Breast epithelium (tissue), 4 donors: Measurements from ENCODE around the gene CNNM2. TPM values are rescaled to one million over a fixed set of nuclear protein-coding genes. Genes with fewer than 3 reads are reported as not detected.
A peak's percentile ranks its signal among the peaks of the same experiment; 100 is the strongest.

Experiments
- DNase-seq, 2 donors: peaks; one replicate each; pipeline ENCODE4 v3.0.0-alpha.2; 2019; ENCODE audit warnings: low spot score in 2 of 2
- H3K27ac ChIP-seq, 2 donors: fragments of 200-600 bp; sonication (generic) in 1 of 2; one replicate each; pipeline ENCODE4 v1.5.1; 2016 to 2019; ENCODE audit warnings: mild to moderate bottlenecking in 1 of 2
- H3K27me3 ChIP-seq, 2 donors: fragments of 200-600 bp; sonication (generic) in 1 of 2; one replicate each; pipeline versions ENCODE4 v1.5.1 to v1.6.0; 2017 to 2019; ENCODE audit warnings: control low read depth in 1 of 2, mild to moderate bottlenecking in 1 of 2
- H3K36me3 ChIP-seq: fragments of 200-600 bp; one replicate; pipeline ENCODE4 v1.5.1; 2019
- H3K4me1 ChIP-seq, 2 donors: fragments of 200-600 bp; sonication (generic); one replicate each; pipeline ENCODE4 v1.5.1; 2016 to 2019; ENCODE audit warnings: control low read depth in 1 of 2
- H3K4me3 ChIP-seq, 3 donors: fragments of 200-600 bp; sonication (generic); 1 replicate in 2 of 3; 2 replicates in 1 of 3; pipeline ENCODE4 v1.5.1; 2016 to 2019; ENCODE audit warnings: mild to moderate bottlenecking in 3 of 3, moderate library complexity in 2 of 3
- H3K9me3 ChIP-seq, 2 donors: fragments of 200-600 bp; sonication (generic) in 1 of 2; one replicate each; pipeline ENCODE4 v1.5.1; 2016 to 2019; ENCODE audit warnings: control low read depth in 1 of 2
- POLR2A ChIP-seq: fragments of 450-650 bp; IDR thresholded peaks from one replicate; pipeline ENCODE4 v1.6.1; 2016; ENCODE audit warnings: antibody characterized with exemption, mild to moderate bottlenecking, moderate library complexity
- POLR2AphosphoS5 ChIP-seq, 3 donors: sonication (generic); formaldehyde crosslinking; IDR thresholded peaks; one replicate each; pipeline ENCODE4 v1.6.1; 2017; ENCODE audit warnings: antibody characterized with exemption in 3 of 3
- intact Hi-C: fragments of 100-400 bp; cut with DNase I; formaldehyde crosslinking; loops from one replicate; pipeline ENCODE4 v1.15.1; 2023; ENCODE audit warnings: low total_unique reads
- total RNA-seq, 3 donors: library from RNA; depleted of rRNA; stranded (reverse); fragments of >200 nt; gene quantifications; one replicate each; pipeline ENCODE4 v1.1.0, GENCODE V29; 2016
- TF ChIP-seq, protein P1 (sequence below), 3 donors: fragments of 450-650 bp; IDR thresholded peaks; one replicate each; pipeline ENCODE4 v1.5.1; 2016 to 2017; ENCODE audit warnings: antibody characterized with exemption in 3 of 3, mild to moderate bottlenecking in 3 of 3, moderate library complexity in 3 of 3

The CNNM2 gene
- total RNA-seq, 3 donors from 2014 or later: 6.4 to 7.2 (median 6.7) TPM

DNA sequence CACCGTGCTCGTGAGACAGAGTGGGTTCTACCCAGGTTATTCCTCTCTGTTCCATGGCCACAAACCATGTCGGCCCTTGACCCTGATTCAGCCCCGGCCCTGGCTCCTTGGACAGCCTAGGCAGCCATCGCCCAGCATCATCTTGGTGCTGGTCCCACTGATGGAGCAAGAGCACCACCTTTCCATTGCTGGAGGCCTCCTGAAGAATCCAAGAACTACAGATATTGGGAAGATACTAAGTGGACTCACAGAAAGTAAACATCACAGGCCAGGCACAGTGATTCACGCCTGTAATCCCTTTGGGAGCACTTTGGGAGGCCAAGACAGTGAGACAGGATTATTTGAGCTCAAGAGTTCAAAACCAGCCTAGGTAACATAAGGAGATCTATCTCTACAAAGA lies 149.9 kb downstream of the CNNM2 start:
- H3K27ac ChIP-seq: no peak overlapping the region

DNA sequence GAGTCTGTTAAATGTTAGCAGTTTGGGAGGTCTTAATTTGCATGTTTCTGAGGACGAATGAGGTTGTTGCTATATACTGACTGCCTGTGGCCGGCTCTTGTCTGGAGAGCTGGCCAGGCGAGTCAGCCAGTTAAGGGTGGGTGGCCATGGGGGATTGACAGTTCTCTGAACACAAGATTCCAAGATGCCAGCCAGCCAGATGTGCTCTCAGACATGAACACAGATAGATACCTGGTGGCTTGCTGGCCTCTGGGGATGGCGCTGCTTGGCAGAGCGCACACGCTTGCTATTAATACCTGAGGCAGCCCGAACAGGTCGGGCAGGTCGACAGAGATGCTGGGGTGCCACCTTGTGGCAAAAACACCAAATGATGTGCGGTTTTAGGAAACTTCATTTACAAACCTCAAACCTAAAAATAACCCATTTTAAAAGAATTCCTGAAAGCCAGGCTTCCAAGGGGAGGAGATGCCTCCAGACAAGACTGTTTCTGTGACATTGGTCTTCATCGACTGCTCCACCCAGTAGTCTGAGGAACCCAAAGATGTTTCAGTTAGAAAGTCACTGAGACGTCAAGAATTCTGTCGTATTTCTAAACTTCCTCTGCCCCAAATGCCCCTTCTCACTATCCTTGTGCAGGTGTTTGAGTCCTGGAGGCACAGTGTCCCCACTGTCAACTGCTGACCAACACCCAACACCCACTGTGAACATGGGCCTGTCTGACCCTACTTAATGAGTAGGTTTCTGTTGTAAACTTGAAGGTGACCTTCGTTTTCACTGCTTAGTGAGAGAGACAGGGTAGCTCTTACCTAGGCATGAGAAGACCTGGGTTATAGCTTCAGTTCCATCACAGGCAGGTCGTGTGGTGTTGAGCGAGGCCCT lies 151.6 kb downstream of the CNNM2 start:
- DNase-seq: peak; percentile 62 to 75
- no peak overlapping the region for H3K27ac ChIP-seq
- intact Hi-C loops: loop anchor here (10.0 kb wide), 1 partner anchor 145 kb away; no protein-coding TSS in a partner anchor
- no peaks in the 10 kb centered on the region for H3K36me3 ChIP-seq
- no peaks in the 10 kb centered on the region for H3K9me3 ChIP-seq
- TF ChIP-seq POLR2A (no peak), POLR2AphosphoS5 (IDR thresholded peaks at IDR 0.05) (no peak)
- TF ChIP-seq, protein P1, sequence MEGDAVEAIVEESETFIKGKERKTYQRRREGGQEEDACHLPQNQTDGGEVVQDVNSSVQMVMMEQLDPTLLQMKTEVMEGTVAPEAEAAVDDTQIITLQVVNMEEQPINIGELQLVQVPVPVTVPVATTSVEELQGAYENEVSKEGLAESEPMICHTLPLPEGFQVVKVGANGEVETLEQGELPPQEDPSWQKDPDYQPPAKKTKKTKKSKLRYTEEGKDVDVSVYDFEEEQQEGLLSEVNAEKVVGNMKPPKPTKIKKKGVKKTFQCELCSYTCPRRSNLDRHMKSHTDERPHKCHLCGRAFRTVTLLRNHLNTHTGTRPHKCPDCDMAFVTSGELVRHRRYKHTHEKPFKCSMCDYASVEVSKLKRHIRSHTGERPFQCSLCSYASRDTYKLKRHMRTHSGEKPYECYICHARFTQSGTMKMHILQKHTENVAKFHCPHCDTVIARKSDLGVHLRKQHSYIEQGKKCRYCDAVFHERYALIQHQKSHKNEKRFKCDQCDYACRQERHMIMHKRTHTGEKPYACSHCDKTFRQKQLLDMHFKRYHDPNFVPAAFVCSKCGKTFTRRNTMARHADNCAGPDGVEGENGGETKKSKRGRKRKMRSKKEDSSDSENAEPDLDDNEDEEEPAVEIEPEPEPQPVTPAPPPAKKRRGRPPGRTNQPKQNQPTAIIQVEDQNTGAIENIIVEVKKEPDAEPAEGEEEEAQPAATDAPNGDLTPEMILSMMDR (IDR thresholded peaks at IDR 0.05): peak; percentile 51 to 76 (median 73)
- no peaks in the 10 kb centered on the region for H3K4me1 ChIP-seq
- no peaks in the 10 kb centered on the region for H3K27me3 ChIP-seq
- no peak overlapping the region for H3K4me3 ChIP-seq

More for the DNA sequence above, 149.9 kb downstream of the CNNM2 start:
- Histone ChIP-seq H3K27me3 (no peaks in the 10 kb centered on the region), H3K4me3 (no peak overlapping the region), H3K4me1 (no peaks in the 10 kb centered on the region), H3K9me3 (no peaks in the 10 kb centered on the region), H3K36me3 (no peaks in the 10 kb centered on the region)
- intact Hi-C loops: no loop called here
- TF ChIP-seq, protein P1 (IDR thresholded peaks at IDR 0.05): no peak
- TF ChIP-seq POLR2AphosphoS5 (IDR thresholded peaks at IDR 0.05) (no peak), POLR2A (no peak)
- no peak for DNase-seq

DNA sequence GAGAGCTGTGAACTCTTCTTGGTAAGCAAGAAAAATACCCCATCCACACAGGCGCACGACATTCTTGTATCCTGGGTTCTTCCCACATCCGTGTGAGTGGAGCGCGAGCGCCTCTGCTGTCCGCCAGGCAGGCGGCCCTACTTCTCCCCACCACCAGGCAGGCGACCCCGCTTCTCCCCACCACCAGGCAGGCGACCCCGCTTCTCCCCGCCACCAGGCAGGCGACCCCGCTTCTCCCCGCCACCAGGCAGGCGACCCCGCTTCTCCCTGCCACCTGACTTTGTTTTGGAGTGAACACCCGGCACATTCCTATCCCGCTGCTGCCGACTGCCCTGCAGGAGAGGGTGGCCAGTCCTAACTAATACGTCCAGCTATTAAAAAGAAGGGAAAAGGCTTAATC lies 154.2 kb downstream of the CNNM2 start:
- no peaks in the 10 kb centered on the region for H3K27me3 ChIP-seq
- TF ChIP-seq POLR2AphosphoS5 (IDR thresholded peaks at IDR 0.05) (no peak), POLR2A (no peak)
- TF ChIP-seq, protein P1 (IDR thresholded peaks at IDR 0.05): no peak
- no peaks in the 10 kb centered on the region for H3K36me3 ChIP-seq
- H3K4me3 ChIP-seq: no peak overlapping the region
- DNase-seq: no peak
- H3K27ac ChIP-seq: no peak overlapping the region
- no peaks in the 10 kb centered on the region for H3K9me3 ChIP-seq
- H3K4me1 ChIP-seq: no peaks in the 10 kb centered on the region
- intact Hi-C loops: loop anchor here (10.0 kb wide), 1 partner anchor 147 kb away; no protein-coding TSS in a partner anchor

DNA sequence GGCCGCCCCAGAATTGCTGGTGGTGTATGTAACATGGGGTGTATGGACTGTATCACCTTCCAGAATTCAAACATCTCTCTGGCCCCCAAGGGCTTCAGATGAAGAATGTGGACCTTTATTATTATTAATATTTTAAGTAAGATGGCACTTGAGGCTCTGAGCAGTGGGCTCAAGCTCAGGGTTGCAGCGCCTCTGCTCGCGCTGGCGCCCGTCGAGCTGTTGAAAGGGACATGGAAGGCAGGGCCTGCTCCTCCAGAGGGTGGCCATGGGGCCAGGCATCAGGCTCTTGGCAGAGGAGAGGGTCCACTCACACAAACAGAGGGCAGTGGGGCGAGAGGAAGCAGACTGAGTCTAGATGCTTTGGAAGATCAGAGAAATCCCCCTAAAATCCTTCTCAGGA lies 154.8 kb downstream of the CNNM2 start:
- Histone ChIP-seq H3K4me3 (no peak overlapping the region), H3K4me1 (no peaks in the 10 kb centered on the region), H3K36me3 (no peaks in the 10 kb centered on the region), H3K27ac (no peak overlapping the region), H3K9me3 (no peaks in the 10 kb centered on the region), H3K27me3 (no peaks in the 10 kb centered on the region)
- intact Hi-C loops: loop anchor here (10.0 kb wide), 1 partner anchor 148 kb away; no protein-coding TSS in a partner anchor
- no peak for DNase-seq
- TF ChIP-seq, protein P1 (IDR thresholded peaks at IDR 0.05): no peak
- no peak for TF ChIP-seq POLR2A
- TF ChIP-seq POLR2AphosphoS5 (IDR thresholded peaks at IDR 0.05): no peak

DNA sequence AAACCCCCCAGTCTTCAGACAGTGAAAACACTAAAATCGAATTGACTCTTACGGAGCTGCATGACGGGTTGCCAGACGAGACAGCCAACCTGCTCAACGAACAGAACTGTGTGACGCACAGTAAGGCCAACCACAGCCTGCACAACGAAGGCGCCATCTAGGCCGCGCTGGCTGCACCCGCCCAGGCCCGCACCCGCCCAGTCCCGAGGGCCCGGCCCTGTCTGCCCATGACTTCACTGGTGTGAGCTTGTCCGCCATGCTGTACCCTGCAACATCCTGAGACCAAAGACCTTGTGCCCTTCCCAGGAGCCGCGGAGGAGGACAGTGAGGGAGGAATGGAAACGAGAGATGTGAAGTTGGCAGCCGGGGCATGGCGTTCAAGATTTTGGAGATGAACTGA lies 158.9 kb downstream of the CNNM2 start:
- Histone ChIP-seq H3K27me3 (no peaks in the 10 kb centered on the region), H3K27ac (no peak overlapping the region), H3K4me3 (no peak overlapping the region), H3K36me3 (no peaks in the 10 kb centered on the region), H3K4me1 (no peaks in the 10 kb centered on the region), H3K9me3 (no peaks in the 10 kb centered on the region)
- intact Hi-C loops: loop anchor here (10.0 kb wide), 1 partner anchor 152 kb away; no protein-coding TSS in a partner anchor
- TF ChIP-seq POLR2A: no peak
- TF ChIP-seq, protein P1 (IDR thresholded peaks at IDR 0.05): no peak
- no peak for TF ChIP-seq POLR2AphosphoS5 (IDR thresholded peaks at IDR 0.05)
- DNase-seq: no peak
